ENCODE results near the gene PNPLA1. TPM values are rescaled to one million over a fixed set of nuclear protein-coding genes. Genes with fewer than 3 reads are reported as not detected.

PNPLA1 gene
- total RNA-seq, 1 experiment from 2014 or later: 0.29 TPM

GRCh38 chr6:36306375-36306774 lies 36.5 kb downstream of the PNPLA1 start:
- ChIA-PET POLR2A (ENCODE audit: unreplicated experiment) (no interaction called here), CTCF (no interaction called here)
- intact Hi-C loops (cut with micrococcal nuclease): no loop called here
- H3K9me2 ChIP-seq (replicated peaks; ENCODE audit: low read length): no peaks in the 10 kb centered on the region
- H3K27me3 ChIP-seq (ENCODE audit: low read length): peaks cover 17% of the 10 kb centered on the region; the same call in 1 of the 2 replicates
- BruUV-seq (replicated peaks): no TSS peak
- no peaks in the 10 kb centered on the region for H3F3A ChIP-seq (ENCODE audit: low read length, unreplicated experiment)
- ATAC-seq: no peak
- H4K20me1 ChIP-seq (ENCODE audit: low read length): no peaks in the 10 kb centered on the region
- H3K79me2 ChIP-seq (ENCODE audit: low read length): no peaks in the 10 kb centered on the region
- H3K36me3 ChIP-seq (ENCODE audit: low read depth, low read length): no peaks in the 10 kb centered on the region
- H3K9me3 ChIP-seq (ENCODE audit: low read length): no peaks in the 10 kb centered on the region
- no peak overlapping the region for H3K4me3 ChIP-seq (ENCODE audit: low read length)
- TF ChIP-seq CTCF (conservative IDR thresholded peaks at IDR 0.05; ENCODE audit: low read depth, low read length): no peak
- no peak for TF ChIP-seq EZH2phosphoT487 (IDR thresholded peaks at IDR 0.05; ENCODE audit: borderline replicate concordance, low read length)
- TF ChIP-seq EZH2 (IDR thresholded peaks at IDR 0.05; ENCODE audit: low read length, unreplicated experiment): no peak
- no peak for DNase-seq
- no peaks in the 10 kb centered on the region for H3K4me1 ChIP-seq (ENCODE audit: insufficient read depth, low read length)
- H3K4me2 ChIP-seq (ENCODE audit: low read length): no peak overlapping the region
- no peak overlapping the region for H3K9ac ChIP-seq (ENCODE audit: low read length)
- no peak overlapping the region for H3K27ac ChIP-seq (ENCODE audit: low read length)
- no peak overlapping the region for H2AFZ ChIP-seq (ENCODE audit: low read length)

GRCh38 chr6:36308514-36308913 lies 38.7 kb downstream of the PNPLA1 start:
- Histone ChIP-seq H3K9me2 (replicated peaks; ENCODE audit: low read length) (no peaks in the 10 kb centered on the region), H3K27me3 (ENCODE audit: low read length) (peaks cover 29% of the 10 kb centered on the region; the same call in 1 of the 2 replicates), H3K9ac (ENCODE audit: low read length) (no peak overlapping the region), H3K79me2 (ENCODE audit: low read length) (no peaks in the 10 kb centered on the region), H2AFZ (ENCODE audit: low read length) (no peak overlapping the region), H3K9me3 (ENCODE audit: low read length) (no peaks in the 10 kb centered on the region), H3K4me3 (ENCODE audit: low read length) (no peak overlapping the region), H3K27ac (ENCODE audit: low read length) (no peak overlapping the region), H3K4me1 (ENCODE audit: insufficient read depth, low read length) (no peaks in the 10 kb centered on the region), H3F3A (ENCODE audit: low read length, unreplicated experiment) (no peaks in the 10 kb centered on the region), H3K36me3 (ENCODE audit: low read depth, low read length) (no peaks in the 10 kb centered on the region), H3K4me2 (ENCODE audit: low read length) (no peak overlapping the region), H4K20me1 (ENCODE audit: low read length) (no peaks in the 10 kb centered on the region)
- CTCF ChIA-PET: no interaction called here
- POLR2A ChIA-PET (ENCODE audit: unreplicated experiment): no interaction called here
- no peak for ATAC-seq
- TF ChIP-seq EZH2phosphoT487 (IDR thresholded peaks at IDR 0.05; ENCODE audit: borderline replicate concordance, low read length): no peak
- intact Hi-C loops (cut with micrococcal nuclease): no loop called here
- BruUV-seq (replicated peaks): no TSS peak
- no peak for DNase-seq

GRCh38 chr6:36309203-36309602 lies 39.3 kb downstream of the PNPLA1 start:
- Histone ChIP-seq H3K4me3 (ENCODE audit: low read length) (no peak overlapping the region), H3K9ac (ENCODE audit: low read length) (no peak overlapping the region), H3K36me3 (ENCODE audit: low read depth, low read length) (no peaks in the 10 kb centered on the region), H3F3A (ENCODE audit: low read length, unreplicated experiment) (no peaks in the 10 kb centered on the region), H3K9me3 (ENCODE audit: low read length) (no peaks in the 10 kb centered on the region), H4K20me1 (ENCODE audit: low read length) (no peaks in the 10 kb centered on the region), H3K27me3 (ENCODE audit: low read length) (peaks cover 29% of the 10 kb centered on the region; the same call in 1 of the 2 replicates), H3K79me2 (ENCODE audit: low read length) (no peaks in the 10 kb centered on the region), H3K9me2 (replicated peaks; ENCODE audit: low read length) (no peaks in the 10 kb centered on the region), H3K4me2 (ENCODE audit: low read length) (no peak overlapping the region), H2AFZ (ENCODE audit: low read length) (no peak overlapping the region), H3K27ac (ENCODE audit: low read length) (no peak overlapping the region), H3K4me1 (ENCODE audit: insufficient read depth, low read length) (no peaks in the 10 kb centered on the region)
- intact Hi-C loops (cut with micrococcal nuclease): no loop called here
- DNase-seq (no peak), ATAC-seq (no peak)
- BruUV-seq (replicated peaks): no TSS peak
- ChIA-PET POLR2A (ENCODE audit: unreplicated experiment) (no interaction called here), CTCF (no interaction called here)
- TF ChIP-seq CTCF (conservative IDR thresholded peaks at IDR 0.05; ENCODE audit: low read depth, low read length) (no peak), EZH2phosphoT487 (IDR thresholded peaks at IDR 0.05; ENCODE audit: borderline replicate concordance, low read length) (no peak), EZH2 (IDR thresholded peaks at IDR 0.05; ENCODE audit: low read length, unreplicated experiment) (no peak)
